ENCODE measurements around the gene SUPV3L1.
"Not testable (repeated sequence)": the region's sequence is repeated elsewhere in the genome, so short reads cannot be mapped to it uniquely, and the experiment has no call there.

SUPV3L1 gene

DNA sequence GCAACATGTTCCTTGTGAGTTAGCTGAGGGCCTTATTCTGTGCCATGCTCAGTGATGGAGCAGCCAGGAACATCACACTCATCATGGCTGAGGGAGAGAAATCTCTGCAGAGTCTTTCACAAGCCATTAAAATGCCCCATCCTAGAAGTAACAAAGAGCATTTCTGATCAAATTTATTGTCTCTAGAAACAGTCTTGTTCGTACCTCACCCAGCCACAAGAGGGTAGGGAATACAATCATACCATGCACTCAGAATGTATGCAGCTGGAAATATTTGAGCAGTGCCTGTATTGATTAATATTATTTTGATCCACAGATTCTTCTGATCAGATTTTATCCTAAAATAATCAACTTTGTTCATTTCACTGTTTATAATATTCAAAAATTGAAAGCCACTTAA, 38.7 kb upstream of the SUPV3L1 start:
- H3F3A ChIP-seq (ENCODE audit: insufficient read depth, low read length) = no peaks in the 10 kb centered on the region
- no peak for TF ChIP-seq EZH2 (IDR thresholded peaks at IDR 0.05; ENCODE audit: borderline replicate concordance, low read length)
- TF ChIP-seq, protein P1, sequence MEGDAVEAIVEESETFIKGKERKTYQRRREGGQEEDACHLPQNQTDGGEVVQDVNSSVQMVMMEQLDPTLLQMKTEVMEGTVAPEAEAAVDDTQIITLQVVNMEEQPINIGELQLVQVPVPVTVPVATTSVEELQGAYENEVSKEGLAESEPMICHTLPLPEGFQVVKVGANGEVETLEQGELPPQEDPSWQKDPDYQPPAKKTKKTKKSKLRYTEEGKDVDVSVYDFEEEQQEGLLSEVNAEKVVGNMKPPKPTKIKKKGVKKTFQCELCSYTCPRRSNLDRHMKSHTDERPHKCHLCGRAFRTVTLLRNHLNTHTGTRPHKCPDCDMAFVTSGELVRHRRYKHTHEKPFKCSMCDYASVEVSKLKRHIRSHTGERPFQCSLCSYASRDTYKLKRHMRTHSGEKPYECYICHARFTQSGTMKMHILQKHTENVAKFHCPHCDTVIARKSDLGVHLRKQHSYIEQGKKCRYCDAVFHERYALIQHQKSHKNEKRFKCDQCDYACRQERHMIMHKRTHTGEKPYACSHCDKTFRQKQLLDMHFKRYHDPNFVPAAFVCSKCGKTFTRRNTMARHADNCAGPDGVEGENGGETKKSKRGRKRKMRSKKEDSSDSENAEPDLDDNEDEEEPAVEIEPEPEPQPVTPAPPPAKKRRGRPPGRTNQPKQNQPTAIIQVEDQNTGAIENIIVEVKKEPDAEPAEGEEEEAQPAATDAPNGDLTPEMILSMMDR (IDR thresholded peaks at IDR 0.05; ENCODE audit: low read length) = no peak
- H3K9ac ChIP-seq (ENCODE audit: low read length) = no peak overlapping the region
- H3K9me3 ChIP-seq (ENCODE audit: low read length) = no peaks in the 10 kb centered on the region
- H3K4me2 ChIP-seq (ENCODE audit: low read length) = no peak overlapping the region
- H3K79me2 ChIP-seq (ENCODE audit: insufficient read depth, low read length) = peaks cover 19% of the 10 kb centered on the region; the same call in 1 of the 2 replicates
- no peaks in the 10 kb centered on the region for H3K27me3 ChIP-seq (ENCODE audit: insufficient read depth, low read length)
- H3K27ac ChIP-seq (ENCODE audit: low read depth, low read length, poor library complexity, severe bottlenecking) = no peak overlapping the region
- H3K9me2 ChIP-seq (ENCODE audit: low read depth, low read length) = no peaks in the 10 kb centered on the region
- no peaks in the 10 kb centered on the region for H4K20me1 ChIP-seq (ENCODE audit: insufficient read depth, low read length)
- peaks cover 8% of the 10 kb centered on the region for H3K36me3 ChIP-seq (ENCODE audit: insufficient read depth, low read length)
- H3K4me3 ChIP-seq (ENCODE audit: low read depth, low read length, poor library complexity, severe bottlenecking) = no peak overlapping the region
- H2AFZ ChIP-seq (ENCODE audit: low read length) = no peak overlapping the region
- H3K4me1 ChIP-seq (ENCODE audit: insufficient read depth, low read length, severe bottlenecking) = peaks cover under 1% of the 10 kb centered on the region

DNA sequence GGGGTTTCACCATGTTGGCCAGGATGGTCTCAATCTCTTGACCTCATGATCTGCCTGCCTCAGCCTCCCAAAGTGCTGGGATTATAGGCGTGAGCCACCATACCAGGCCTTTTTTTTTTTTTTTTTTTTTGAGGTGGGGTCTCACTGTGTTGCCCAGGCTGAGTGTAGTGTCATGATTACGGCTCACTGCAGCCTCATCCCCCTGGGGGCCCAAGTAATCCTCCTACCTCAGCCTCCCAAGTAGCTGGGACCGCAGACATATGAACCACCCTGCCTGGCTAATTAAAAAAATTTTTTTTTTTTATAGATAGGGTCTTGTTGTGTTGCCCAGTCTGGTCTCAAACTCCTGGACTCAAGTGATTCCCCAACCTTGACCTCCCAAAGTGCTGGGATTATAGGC, 38.0 kb upstream of the SUPV3L1 start:
- H3K4me3 ChIP-seq (ENCODE audit: low read depth, low read length, poor library complexity, severe bottlenecking); H3K4me2 ChIP-seq (ENCODE audit: low read length); H3K9ac ChIP-seq (ENCODE audit: low read length); H3K9me2 ChIP-seq (ENCODE audit: low read depth, low read length); H3K4me1 ChIP-seq (ENCODE audit: insufficient read depth, low read length, severe bottlenecking); H3K27ac ChIP-seq (ENCODE audit: low read depth, low read length, poor library complexity, severe bottlenecking); H2AFZ ChIP-seq (ENCODE audit: low read length); H3K9me3 ChIP-seq (ENCODE audit: low read length); H3K36me3 ChIP-seq (ENCODE audit: insufficient read depth, low read length); H4K20me1 ChIP-seq (ENCODE audit: insufficient read depth, low read length); H3F3A ChIP-seq (ENCODE audit: insufficient read depth, low read length); H3K27me3 ChIP-seq (ENCODE audit: insufficient read depth, low read length): not testable (repeated sequence)
- peaks cover 23% of the 10 kb centered on the region; the same call in 1 of the 2 replicates for H3K79me2 ChIP-seq (ENCODE audit: insufficient read depth, low read length)

DNA sequence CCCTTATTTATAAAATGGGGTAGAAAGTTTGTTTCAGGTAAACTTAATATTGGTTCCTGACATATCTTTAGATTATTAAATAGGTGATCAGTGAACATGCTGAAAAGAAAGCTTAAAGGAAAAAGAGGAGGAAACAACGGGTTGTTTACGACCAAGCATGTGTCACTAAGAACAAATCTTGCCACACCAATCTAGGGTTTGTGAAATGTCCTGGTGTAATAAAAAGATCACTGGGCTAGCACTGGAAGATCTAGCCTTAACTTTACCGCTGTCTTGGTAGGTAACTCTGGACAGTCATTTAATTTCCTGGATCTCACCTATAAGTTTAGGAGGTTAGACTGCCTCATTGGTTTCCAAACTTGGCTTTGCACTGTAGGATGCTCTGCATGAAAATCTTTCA, 37.1 kb upstream of the SUPV3L1 start:
- H3K4me2 ChIP-seq (ENCODE audit: low read length) = no peak overlapping the region
- no peaks in the 10 kb centered on the region for H3K9me3 ChIP-seq (ENCODE audit: low read length)
- no peak overlapping the region for H3K4me3 ChIP-seq (ENCODE audit: low read depth, low read length, poor library complexity, severe bottlenecking)
- H3F3A ChIP-seq (ENCODE audit: insufficient read depth, low read length) = no peaks in the 10 kb centered on the region
- no peak overlapping the region for H3K9ac ChIP-seq (ENCODE audit: low read length)
- no peak overlapping the region for H3K27ac ChIP-seq (ENCODE audit: low read depth, low read length, poor library complexity, severe bottlenecking)
- H3K9me2 ChIP-seq (ENCODE audit: low read depth, low read length) = no peaks in the 10 kb centered on the region
- H3K36me3 ChIP-seq (ENCODE audit: insufficient read depth, low read length) = no peaks in the 10 kb centered on the region
- no peaks in the 10 kb centered on the region for H4K20me1 ChIP-seq (ENCODE audit: insufficient read depth, low read length)
- H3K4me1 ChIP-seq (ENCODE audit: insufficient read depth, low read length, severe bottlenecking) = peaks cover 8% of the 10 kb centered on the region
- H3K27me3 ChIP-seq (ENCODE audit: insufficient read depth, low read length) = no peaks in the 10 kb centered on the region
- TF ChIP-seq, protein P1 (IDR thresholded peaks at IDR 0.05; ENCODE audit: low read length) = no peak
- TF ChIP-seq EZH2 (IDR thresholded peaks at IDR 0.05; ENCODE audit: borderline replicate concordance, low read length) = no peak
- no peak overlapping the region for H2AFZ ChIP-seq (ENCODE audit: low read length)
- H3K79me2 ChIP-seq (ENCODE audit: insufficient read depth, low read length) = peaks cover 23% of the 10 kb centered on the region; the same call in 1 of the 2 replicates

DNA sequence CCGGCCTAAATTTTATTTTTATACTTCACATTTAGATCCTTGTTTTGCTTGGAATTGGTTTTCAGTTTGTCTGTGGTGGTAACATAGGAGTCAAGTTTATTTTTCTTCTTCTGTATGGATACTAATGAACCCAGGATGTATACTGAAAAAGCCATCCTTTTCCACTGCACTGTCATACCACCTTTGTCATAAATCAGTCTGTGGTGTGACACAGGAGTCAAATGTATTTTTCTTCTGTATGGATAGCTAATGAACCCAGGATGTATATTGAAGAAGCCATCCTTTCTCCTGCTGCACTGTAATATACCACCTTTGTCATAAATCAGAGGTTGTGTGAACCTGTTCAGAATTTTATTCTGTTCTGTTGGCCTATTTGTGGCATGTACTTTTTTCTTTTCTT, 34.7 kb upstream of the SUPV3L1 start:
- Histone ChIP-seq H3K27me3 (ENCODE audit: insufficient read depth, low read length) (no peaks in the 10 kb centered on the region), H3K9me2 (ENCODE audit: low read depth, low read length) (no peaks in the 10 kb centered on the region), H3K9ac (ENCODE audit: low read length) (no peak overlapping the region), H3K36me3 (ENCODE audit: insufficient read depth, low read length) (no peaks in the 10 kb centered on the region), H3K27ac (ENCODE audit: low read depth, low read length, poor library complexity, severe bottlenecking) (no peak overlapping the region), H2AFZ (ENCODE audit: low read length) (no peak overlapping the region), H3K79me2 (ENCODE audit: insufficient read depth, low read length) (peaks cover 20% of the 10 kb centered on the region; the same call in 1 of the 2 replicates), H4K20me1 (ENCODE audit: insufficient read depth, low read length) (no peaks in the 10 kb centered on the region), H3F3A (ENCODE audit: insufficient read depth, low read length) (no peaks in the 10 kb centered on the region), H3K4me3 (ENCODE audit: low read depth, low read length, poor library complexity, severe bottlenecking) (no peak overlapping the region), H3K9me3 (ENCODE audit: low read length) (no peaks in the 10 kb centered on the region), H3K4me2 (ENCODE audit: low read length) (no peak overlapping the region), H3K4me1 (ENCODE audit: insufficient read depth, low read length, severe bottlenecking) (peaks cover 8% of the 10 kb centered on the region)
- TF ChIP-seq, protein P1 (IDR thresholded peaks at IDR 0.05; ENCODE audit: low read length) = no peak
- TF ChIP-seq EZH2 (IDR thresholded peaks at IDR 0.05; ENCODE audit: borderline replicate concordance, low read length) = no peak
